SK-N-MC (cell line): ENCODE measurements around the gene THADA.

Experiments
- EZH2 ChIP-seq: fragments of 200-600 bp; sonication (generic); IDR thresholded peaks from one replicate; pipeline ENCODE4 v1.6.1; 2017; ENCODE audit warnings: antibody characterized with exemption
- FOXP2 ChIP-seq: optimal IDR thresholded peaks from 2 replicates; pipeline ENCODE3; 2011; ENCODE audit warnings: mild to moderate bottlenecking, moderate library complexity; ENCODE audit not compliant: insufficient read depth; ENCODE audit errors: extremely low read length, control extremely low read depth

- TF ChIP-seq EZH2 (no peak), FOXP2 (no peak)
Observed at GRCh38 chr2:43345872-43346271, 250.0 kb downstream of the THADA start.
